ENCODE results near the gene DTYMK.

Gene DTYMK

GRCh38 chr2:241637018-241637794 is 49.4 kb downstream of the DTYMK start, which contains the start of the genes ATG4B and THAP4 (continued):
- TF ChIP-seq REST (tag by site-specific recombination; IDR thresholded peaks at IDR 0.05) (no peak), KLF17 (tag by site-specific recombination; IDR thresholded peaks at IDR 0.05) (0 out of 2 replicates have a peak, but pooled peaks have one; percentile 45), ZNF24 (tag by site-specific recombination; IDR thresholded peaks at IDR 0.05) (no peak), ZNF624 (tag by site-specific recombination; IDR thresholded peaks at IDR 0.05) (no peak), ZBTB10 (tag by site-specific recombination; IDR thresholded peaks at IDR 0.05) (0 out of 2 replicates have a peak, but pooled peaks have one; percentile 26), ZNF2 (tag by site-specific recombination; IDR thresholded peaks at IDR 0.05) (no peak), ZNF544 (tag by site-specific recombination; IDR thresholded peaks at IDR 0.05) (no peak), INSM2 (tag by site-specific recombination; IDR thresholded peaks at IDR 0.05) (no peak), MZF1 (tag by site-specific recombination; IDR thresholded peaks at IDR 0.05; ENCODE audit: borderline replicate concordance) (no peak), ZIC2 (tag by site-specific recombination; IDR thresholded peaks at IDR 0.05) (peak; percentile 57), ZNF843 (tag by site-specific recombination; IDR thresholded peaks at IDR 0.05) (peak; percentile 34; the same call in 1 of the 2 replicates), TCF7L2 (IDR thresholded peaks at IDR 0.05; ENCODE audit: borderline replicate concordance, low read depth, low read length) (peak; percentile 92), ZFHX2 (tag by site-specific recombination; conservative IDR thresholded peaks at IDR 0.05) (peak; percentile 48; the same call in 1 of the 2 replicates), SP2 (tag by site-specific recombination; IDR thresholded peaks at IDR 0.05) (peak; percentile 36), PRDM10 (tag by site-specific recombination; IDR thresholded peaks at IDR 0.05) (peak; percentile 13; the same call in 1 of the 2 replicates), YY1 (tag by site-specific recombination; IDR thresholded peaks at IDR 0.05) (peak; percentile 100), BCL6B (tag by site-specific recombination; IDR thresholded peaks at IDR 0.05) (no peak), ZNF138 (tag by site-specific recombination; IDR thresholded peaks at IDR 0.05; ENCODE audit: borderline replicate concordance) (no peak), ZNF558 (tag by site-specific recombination; IDR thresholded peaks at IDR 0.05) (no peak), ZBTB8A (tag by site-specific recombination; IDR thresholded peaks at IDR 0.05) (peak; percentile 85), ZNF324 (tag by site-specific recombination; IDR thresholded peaks at IDR 0.05) (peak; percentile 65; the same call in 1 of the 2 replicates), PATZ1 (tag by site-specific recombination; IDR thresholded peaks at IDR 0.05) (peak; percentile 52)
